ENCODE measurements around the gene PYCR2. TPM values are rescaled to one million over a fixed set of nuclear protein-coding genes. Genes with fewer than 3 reads are reported as not detected.

PYCR2 gene
- total RNA-seq, 1 donor from 2014 or later = 44.5 TPM

DNA sequence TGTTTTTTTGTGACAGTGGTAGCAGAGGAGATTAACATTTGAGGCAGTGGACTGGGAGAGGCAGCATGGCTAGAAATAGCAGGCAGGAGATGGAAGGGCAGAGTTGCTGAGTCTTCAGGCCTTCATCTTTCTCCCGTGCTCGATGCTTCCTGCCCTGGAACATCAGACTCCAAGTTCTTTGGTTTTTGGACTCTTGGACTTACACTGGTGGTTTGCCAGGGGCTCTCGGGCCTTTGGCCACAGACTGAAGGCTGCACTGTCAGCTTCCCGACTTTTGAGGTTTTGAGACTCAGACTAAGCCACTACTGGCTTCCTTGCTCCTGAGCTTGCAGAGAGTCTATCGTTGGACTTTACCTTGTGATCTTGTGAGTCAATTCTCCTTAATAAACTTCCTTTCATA lies 41.2 kb upstream of the PYCR2 start:
- no peaks in the 10 kb centered on the region for H3K36me3 Mint-ChIP-seq (ENCODE audit: low read depth, unreplicated experiment)

DNA sequence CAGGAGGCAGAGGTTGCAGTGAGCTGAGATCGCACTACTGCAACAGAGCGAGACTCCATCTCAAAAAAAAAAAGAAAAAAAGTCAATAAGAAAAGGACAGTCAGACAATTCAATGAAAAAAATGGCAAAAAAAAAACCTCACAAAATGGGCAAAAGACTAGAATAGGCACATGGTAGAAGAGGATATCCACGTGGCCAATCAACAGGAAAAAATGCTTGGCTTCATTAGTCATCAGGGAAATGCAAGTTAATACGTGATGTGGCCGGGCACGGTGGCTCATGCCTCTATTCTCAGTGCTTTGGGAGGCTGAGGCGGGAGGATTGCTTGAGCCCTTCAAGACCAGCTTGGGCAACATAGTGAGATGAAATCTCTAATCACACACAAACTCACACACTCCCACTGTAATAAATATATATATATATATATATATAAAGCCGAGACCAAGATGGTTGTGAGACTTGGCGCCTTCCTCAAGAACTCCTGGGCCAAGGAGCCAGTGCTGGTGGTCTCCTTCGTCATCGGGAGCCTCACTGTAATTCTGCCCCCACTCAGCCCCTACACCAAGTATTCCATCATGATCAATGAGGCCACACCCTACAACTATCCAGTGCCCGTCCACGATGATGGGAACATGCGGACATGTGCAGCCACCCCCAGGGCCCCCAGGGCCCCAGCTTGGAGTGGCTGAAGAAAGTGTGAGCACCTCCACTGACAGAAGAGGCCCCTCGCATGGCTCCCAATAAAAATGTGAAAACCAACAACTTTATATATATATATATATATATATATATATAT lies 39.9 kb upstream of the PYCR2 start:
- TF ChIP-seq, protein P1, sequence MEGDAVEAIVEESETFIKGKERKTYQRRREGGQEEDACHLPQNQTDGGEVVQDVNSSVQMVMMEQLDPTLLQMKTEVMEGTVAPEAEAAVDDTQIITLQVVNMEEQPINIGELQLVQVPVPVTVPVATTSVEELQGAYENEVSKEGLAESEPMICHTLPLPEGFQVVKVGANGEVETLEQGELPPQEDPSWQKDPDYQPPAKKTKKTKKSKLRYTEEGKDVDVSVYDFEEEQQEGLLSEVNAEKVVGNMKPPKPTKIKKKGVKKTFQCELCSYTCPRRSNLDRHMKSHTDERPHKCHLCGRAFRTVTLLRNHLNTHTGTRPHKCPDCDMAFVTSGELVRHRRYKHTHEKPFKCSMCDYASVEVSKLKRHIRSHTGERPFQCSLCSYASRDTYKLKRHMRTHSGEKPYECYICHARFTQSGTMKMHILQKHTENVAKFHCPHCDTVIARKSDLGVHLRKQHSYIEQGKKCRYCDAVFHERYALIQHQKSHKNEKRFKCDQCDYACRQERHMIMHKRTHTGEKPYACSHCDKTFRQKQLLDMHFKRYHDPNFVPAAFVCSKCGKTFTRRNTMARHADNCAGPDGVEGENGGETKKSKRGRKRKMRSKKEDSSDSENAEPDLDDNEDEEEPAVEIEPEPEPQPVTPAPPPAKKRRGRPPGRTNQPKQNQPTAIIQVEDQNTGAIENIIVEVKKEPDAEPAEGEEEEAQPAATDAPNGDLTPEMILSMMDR (IDR thresholded peaks at IDR 0.05; ENCODE audit: unreplicated experiment) = no peak
- H3K36me3 Mint-ChIP-seq (ENCODE audit: low read depth, unreplicated experiment) = no peaks in the 10 kb centered on the region
- no peaks in the 10 kb centered on the region for H3K4me1 Mint-ChIP-seq (ENCODE audit: unreplicated experiment)
- H3K4me3 Mint-ChIP-seq (ENCODE audit: unreplicated experiment) = no peak overlapping the region
- no peak for DNase-seq (ENCODE audit: low spot score)
- H3K27ac Mint-ChIP-seq (ENCODE audit: unreplicated experiment) = no peak overlapping the region
- H3K9me3 Mint-ChIP-seq (ENCODE audit: unreplicated experiment) = no peaks in the 10 kb centered on the region
- H3K27me3 Mint-ChIP-seq (ENCODE audit: unreplicated experiment) = peaks cover 3% of the 10 kb centered on the region

More for the DNA sequence above, 41.2 kb upstream of the PYCR2 start:
- DNase-seq (ENCODE audit: low spot score) = no peak
- peaks cover 2% of the 10 kb centered on the region for H3K27me3 Mint-ChIP-seq (ENCODE audit: unreplicated experiment)
- H3K4me3 Mint-ChIP-seq (ENCODE audit: unreplicated experiment) = no peak overlapping the region
- no peaks in the 10 kb centered on the region for H3K9me3 Mint-ChIP-seq (ENCODE audit: unreplicated experiment)
- TF ChIP-seq, protein P1 (IDR thresholded peaks at IDR 0.05; ENCODE audit: unreplicated experiment) = no peak
- H3K27ac Mint-ChIP-seq (ENCODE audit: unreplicated experiment) = no peak overlapping the region
- H3K4me1 Mint-ChIP-seq (ENCODE audit: unreplicated experiment) = no peaks in the 10 kb centered on the region

DNA sequence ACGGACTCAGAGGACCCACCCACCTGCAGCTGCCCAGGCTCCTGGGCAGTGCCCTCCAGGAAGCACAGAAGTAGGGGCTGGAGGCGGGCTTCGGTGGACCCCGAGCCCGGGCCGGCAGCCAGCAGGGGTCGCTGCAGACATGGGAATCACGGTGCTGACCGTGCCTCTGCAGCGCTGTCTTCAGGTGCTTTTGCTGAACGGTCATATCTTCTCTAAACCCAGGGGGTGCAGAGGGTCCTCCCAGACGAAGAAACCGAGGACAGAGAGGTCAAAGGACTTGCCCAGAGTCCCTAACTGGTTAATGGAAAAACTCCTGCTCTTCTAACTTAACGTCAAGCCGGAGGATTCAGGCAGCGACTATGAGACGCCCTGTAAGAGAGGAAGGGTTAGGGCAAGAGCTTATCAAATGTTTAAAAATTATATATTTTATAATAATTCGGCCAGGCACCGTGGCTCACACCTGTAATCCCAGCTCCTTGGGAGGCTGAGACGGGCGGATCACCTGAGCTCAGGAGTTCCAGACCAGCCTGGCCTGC lies 38.5 kb upstream of the PYCR2 start:
- peak overlapping the region; percentile 71 for H3K4me3 Mint-ChIP-seq (ENCODE audit: unreplicated experiment)
- H3K36me3 Mint-ChIP-seq (ENCODE audit: low read depth, unreplicated experiment) = no peaks in the 10 kb centered on the region
- DNase-seq (ENCODE audit: low spot score) = peak; percentile 77
- H3K9me3 Mint-ChIP-seq (ENCODE audit: unreplicated experiment) = no peaks in the 10 kb centered on the region
- no peak overlapping the region for H3K27ac Mint-ChIP-seq (ENCODE audit: unreplicated experiment)
- TF ChIP-seq, protein P1 (IDR thresholded peaks at IDR 0.05; ENCODE audit: unreplicated experiment) = peak; percentile 71
- no peaks in the 10 kb centered on the region for H3K4me1 Mint-ChIP-seq (ENCODE audit: unreplicated experiment)
- H3K27me3 Mint-ChIP-seq (ENCODE audit: unreplicated experiment) = peaks cover 3% of the 10 kb centered on the region

DNA sequence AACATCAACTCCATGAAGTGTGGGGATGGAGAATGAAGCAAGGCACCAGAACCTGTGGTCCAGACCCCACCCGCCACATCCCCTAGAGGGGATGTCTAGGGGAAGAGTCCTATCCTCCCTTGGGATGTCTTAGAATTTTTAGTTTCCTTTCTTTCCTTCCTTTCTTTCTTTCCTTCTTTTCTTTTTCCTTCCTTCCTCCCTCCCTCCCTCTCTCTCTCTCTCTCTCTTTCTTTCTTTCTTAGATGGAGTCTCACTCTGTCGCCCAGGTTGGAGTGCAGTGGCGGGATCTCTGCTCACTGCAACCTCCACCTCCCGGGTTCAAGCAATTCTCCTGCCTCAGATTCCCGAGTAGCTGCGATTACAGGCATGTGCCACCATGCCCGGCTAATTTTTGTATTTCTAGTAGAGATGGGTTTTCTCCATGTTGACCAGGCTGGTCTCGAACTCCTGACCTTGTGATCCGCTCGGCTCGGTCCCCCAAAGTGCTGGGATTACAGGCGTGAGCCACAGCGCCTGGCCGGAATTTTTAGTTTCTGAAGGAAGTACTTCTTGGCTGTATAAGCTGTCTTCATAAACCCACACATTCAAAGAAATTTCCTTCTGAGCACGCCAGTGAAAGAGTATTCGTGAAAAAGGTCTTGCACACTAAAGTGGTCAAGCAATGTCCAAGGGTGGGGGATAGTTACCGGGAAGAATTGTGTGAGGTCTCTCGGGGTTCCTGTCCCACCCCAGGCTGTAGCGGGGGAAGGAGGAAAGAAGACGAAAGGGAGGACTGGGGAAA lies 37.8 kb upstream of the PYCR2 start:
- no peaks in the 10 kb centered on the region for H3K4me1 Mint-ChIP-seq (ENCODE audit: unreplicated experiment)

More for the DNA sequence above, 37.8 kb upstream of the PYCR2 start:
- peaks cover 3% of the 10 kb centered on the region for H3K27me3 Mint-ChIP-seq (ENCODE audit: unreplicated experiment)
- H3K27ac Mint-ChIP-seq (ENCODE audit: unreplicated experiment) = no peak overlapping the region
- H3K36me3 Mint-ChIP-seq (ENCODE audit: low read depth, unreplicated experiment) = no peaks in the 10 kb centered on the region
- peak overlapping the region; percentile 71 for H3K4me3 Mint-ChIP-seq (ENCODE audit: unreplicated experiment)
- DNase-seq (ENCODE audit: low spot score) = no peak
- TF ChIP-seq, protein P1 (IDR thresholded peaks at IDR 0.05; ENCODE audit: unreplicated experiment) = no peak
- H3K9me3 Mint-ChIP-seq (ENCODE audit: unreplicated experiment) = no peaks in the 10 kb centered on the region

Data from endothelial cell (in vitro differentiated cells).